Stimulated activated effector memory CD8-positive, alpha-beta T cell treated with anti-CD3 and anti-CD28 coated beads, Interleukin-12 subunit alpha, Interleukin-12 subunit beta, amount 100 ng/mL, for 72 hours (primary cell): ENCODE measurements around the gene CAPNS2.

Experiments
- ATAC-seq: fragments of 150-1000 bp; cut with Tn5 transposase; 2 replicates; pipeline ENCODE4 v1.10.0; 2021
- DNase-seq, 2 donors: peaks; one replicate each; pipeline ENCODE4 v3.0.0; 2021 to 2022; ENCODE audit warnings: low spot score in 2 of 2
- H3K27ac Mint-ChIP-seq: one replicate; pipeline ENCODE4 v1.8.0; 2022; ENCODE audit warnings: mild to moderate bottlenecking, mixed read lengths
- H3K36me3 Mint-ChIP-seq: one replicate; pipeline ENCODE4 v1.8.0; 2022; ENCODE audit warnings: mild to moderate bottlenecking, mixed read lengths
- H3K4me1 Mint-ChIP-seq: one replicate; pipeline ENCODE4 v1.8.0; 2022; ENCODE audit warnings: mixed read lengths
- H3K4me3 Mint-ChIP-seq: one replicate; pipeline ENCODE4 v1.8.0; 2022; ENCODE audit warnings: mild to moderate bottlenecking, mixed read lengths
- H3K9me3 Mint-ChIP-seq: one replicate; pipeline ENCODE4 v1.8.0; 2022; ENCODE audit warnings: mixed read lengths

Gene CAPNS2

GRCh38 chr16:55559233-55559632, 7.3 kb upstream of the CAPNS2 start:
- Mint-ChIP-seq H3K9me3 (no peaks in the 10 kb centered on the region), H3K4me3 (no peak overlapping the region), H3K27ac (no peak overlapping the region), H3K36me3 (no peaks in the 10 kb centered on the region), H3K4me1 (no peaks in the 10 kb centered on the region)
- DNase-seq (no peak), ATAC-seq (no peak)

DNA sequence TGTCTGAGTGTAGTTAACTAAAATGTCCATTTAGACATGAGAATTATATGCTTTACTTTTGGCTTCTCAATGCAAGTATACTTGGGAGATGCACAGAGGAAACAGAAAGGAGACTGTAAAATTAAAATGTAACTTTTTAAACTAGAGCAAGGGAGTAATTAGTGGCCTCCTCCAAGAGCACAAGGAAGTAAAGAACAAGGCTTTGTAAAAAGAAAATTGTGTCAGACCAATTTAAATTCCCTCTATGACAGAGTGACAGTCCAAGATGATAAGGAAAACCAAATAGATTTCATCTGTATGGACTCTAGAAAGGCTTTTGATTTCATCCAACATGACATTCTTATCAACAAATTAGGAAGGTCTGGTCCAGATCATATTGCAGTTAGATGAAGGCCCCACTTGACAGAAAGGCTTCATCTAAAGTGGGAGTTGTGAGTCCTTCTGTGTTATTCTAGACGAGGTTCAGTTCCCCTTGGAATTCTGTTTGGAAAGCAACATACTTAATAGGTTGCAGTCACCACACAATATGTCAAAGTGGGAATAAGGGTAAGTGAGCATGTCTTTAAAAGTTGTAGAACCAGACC, 6.5 kb upstream of the CAPNS2 start:
- Mint-ChIP-seq H3K27ac (no peak overlapping the region), H3K4me3 (no peak overlapping the region), H3K4me1 (no peaks in the 10 kb centered on the region), H3K36me3 (no peaks in the 10 kb centered on the region), H3K9me3 (no peaks in the 10 kb centered on the region)
- DNase-seq (no peak), ATAC-seq (no peak)

- Mint-ChIP-seq H3K4me3 (no peak overlapping the region), H3K4me1 (no peaks in the 10 kb centered on the region), H3K9me3 (no peaks in the 10 kb centered on the region), H3K36me3 (no peaks in the 10 kb centered on the region), H3K27ac (no peak overlapping the region)
- ATAC-seq (no peak), DNase-seq (no peak)
Observed at GRCh38 chr16:55561319-55561848, 5.1 kb upstream of the CAPNS2 start.

DNA sequence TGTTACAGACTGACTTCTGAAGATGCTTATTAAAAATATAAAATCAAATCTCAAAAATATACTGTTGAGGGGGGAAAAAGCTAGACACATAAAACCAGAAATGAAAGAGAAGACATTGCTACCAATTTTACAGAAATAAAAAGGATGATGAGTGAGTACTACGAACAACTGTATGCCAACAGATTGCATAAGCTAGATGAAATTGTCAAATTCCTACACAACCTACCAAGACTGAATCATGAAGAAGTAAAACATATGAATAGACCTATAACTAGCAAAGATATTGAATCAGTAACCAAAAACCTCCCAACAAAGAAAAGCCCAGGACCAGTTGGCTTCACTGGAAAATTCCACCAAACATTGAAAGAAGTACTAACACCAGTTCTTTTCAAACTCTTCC, 3.5 kb upstream of the CAPNS2 start:
- no peak for DNase-seq
- no peak for ATAC-seq

DNA sequence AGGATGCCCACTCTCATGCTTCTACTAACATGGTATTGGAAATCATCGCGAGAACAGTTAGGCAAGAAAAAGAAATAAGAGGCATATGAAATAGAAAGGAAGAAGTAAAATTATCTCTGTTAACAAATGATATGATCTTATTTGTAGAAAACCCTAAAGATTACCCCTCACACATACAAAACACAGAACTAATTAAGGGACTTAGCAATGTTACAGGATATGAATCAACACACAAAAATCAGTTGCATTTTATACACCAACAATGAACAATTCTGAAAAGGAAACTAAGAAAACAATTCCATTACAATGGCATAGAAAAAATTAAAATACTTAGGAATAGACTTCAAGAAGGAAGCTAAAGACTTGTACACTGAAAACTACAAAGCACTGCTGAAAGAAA, 2.7 kb upstream of the CAPNS2 start:
- no peaks in the 10 kb centered on the region for H3K36me3 Mint-ChIP-seq
- H3K9me3 Mint-ChIP-seq: no peaks in the 10 kb centered on the region
- DNase-seq (no peak), ATAC-seq (no peak)
- H3K4me3 Mint-ChIP-seq: no peak overlapping the region
- no peak overlapping the region for H3K27ac Mint-ChIP-seq
- H3K4me1 Mint-ChIP-seq: no peaks in the 10 kb centered on the region

More for the DNA sequence above, 3.5 kb upstream of the CAPNS2 start:
- Mint-ChIP-seq H3K9me3 (no peaks in the 10 kb centered on the region), H3K36me3 (no peaks in the 10 kb centered on the region), H3K27ac (no peak overlapping the region), H3K4me1 (no peaks in the 10 kb centered on the region), H3K4me3 (no peak overlapping the region)

DNA sequence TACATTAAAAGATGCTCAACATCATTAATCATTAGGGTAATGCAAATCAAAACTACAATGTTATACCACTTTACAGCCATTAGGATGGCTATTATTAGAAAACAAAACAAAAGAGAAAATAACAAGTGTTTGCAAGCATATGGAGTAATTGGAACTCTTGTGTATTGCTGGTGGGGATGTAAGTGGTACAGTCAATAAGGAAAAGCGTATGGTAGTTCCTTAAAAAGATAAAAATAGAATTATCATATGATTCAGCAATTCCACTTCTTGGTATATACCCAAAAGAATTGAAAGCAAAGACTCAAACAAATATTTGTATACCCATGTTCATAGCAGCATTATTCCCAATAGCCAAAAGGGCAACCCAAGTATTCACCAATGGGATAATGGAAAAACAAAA, 1.4 kb upstream of the CAPNS2 start:
- H3K9me3 Mint-ChIP-seq: no peaks in the 10 kb centered on the region
- DNase-seq (no peak), ATAC-seq (no peak)
- H3K36me3 Mint-ChIP-seq: no peaks in the 10 kb centered on the region
- no peaks in the 10 kb centered on the region for H3K4me1 Mint-ChIP-seq
- no peak overlapping the region for H3K4me3 Mint-ChIP-seq
- H3K27ac Mint-ChIP-seq: no peak overlapping the region

- H3K36me3 Mint-ChIP-seq: no peaks in the 10 kb centered on the region
- no peaks in the 10 kb centered on the region for H3K4me1 Mint-ChIP-seq
- ATAC-seq: no peak
- DNase-seq: no peak
- no peak overlapping the region for H3K27ac Mint-ChIP-seq
- no peak overlapping the region for H3K4me3 Mint-ChIP-seq
- no peaks in the 10 kb centered on the region for H3K9me3 Mint-ChIP-seq
Observed at GRCh38 chr16:55567382-55567781, 898 bp downstream of the CAPNS2 start.

DNA sequence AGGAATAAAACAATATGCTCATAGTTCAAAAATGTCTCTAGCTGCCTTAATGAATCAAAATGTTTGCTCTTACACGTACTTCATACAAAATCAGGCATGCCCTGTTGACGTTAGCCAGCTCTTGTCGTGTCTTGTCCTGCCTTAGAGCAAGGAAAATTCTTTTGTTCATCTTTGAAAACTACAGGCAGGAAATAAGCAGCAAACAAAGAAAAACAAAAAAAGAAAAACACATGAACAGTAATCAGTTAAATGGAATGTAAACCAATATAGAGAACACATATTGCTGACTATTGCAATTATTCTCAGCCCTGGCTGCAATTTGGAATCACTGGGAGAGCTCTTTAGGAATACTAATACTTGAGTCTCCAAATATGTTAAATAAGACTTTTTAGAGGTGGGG, 1.7 kb downstream of the CAPNS2 start:
- H3K27ac Mint-ChIP-seq: no peak overlapping the region
- DNase-seq: no peak
- ATAC-seq: no peak
- H3K9me3 Mint-ChIP-seq: no peaks in the 10 kb centered on the region
- H3K4me1 Mint-ChIP-seq: no peaks in the 10 kb centered on the region
- H3K4me3 Mint-ChIP-seq: no peak overlapping the region
- no peaks in the 10 kb centered on the region for H3K36me3 Mint-ChIP-seq

- DNase-seq (no peak), ATAC-seq (no peak)
- H3K27ac Mint-ChIP-seq: no peak overlapping the region
- no peaks in the 10 kb centered on the region for H3K36me3 Mint-ChIP-seq
- H3K4me1 Mint-ChIP-seq: no peaks in the 10 kb centered on the region
- no peak overlapping the region for H3K4me3 Mint-ChIP-seq
- H3K9me3 Mint-ChIP-seq: no peaks in the 10 kb centered on the region
Observed at GRCh38 chr16:55569025-55569424, 2.5 kb downstream of the CAPNS2 start.

DNA sequence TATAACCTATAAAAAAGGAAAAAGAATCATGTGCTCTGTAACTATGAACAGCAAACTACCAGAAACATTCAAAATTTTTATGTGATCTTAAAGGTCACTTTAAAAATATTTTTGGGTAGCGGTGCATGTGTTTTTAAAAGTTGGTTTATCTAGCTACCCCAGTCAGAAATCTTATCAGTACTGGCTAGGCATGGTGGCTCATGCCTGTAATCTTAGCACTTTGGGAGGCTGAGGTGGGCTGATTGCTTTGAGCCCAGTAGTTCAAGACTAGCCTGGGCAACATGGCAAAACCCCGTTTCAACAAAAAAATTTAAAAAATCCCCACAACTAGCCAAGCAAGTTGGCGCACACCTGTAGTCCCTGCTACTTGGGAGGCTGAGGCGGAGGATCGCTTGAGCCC, 3.7 kb downstream of the CAPNS2 start:
- no peak for ATAC-seq
- Mint-ChIP-seq H3K4me3 (no peak overlapping the region), H3K4me1 (no peaks in the 10 kb centered on the region), H3K9me3 (no peaks in the 10 kb centered on the region), H3K27ac (no peak overlapping the region), H3K36me3 (no peaks in the 10 kb centered on the region)
- no peak for DNase-seq

GRCh38 chr16:55571191-55571897, 4.9 kb downstream of the CAPNS2 start:
- Mint-ChIP-seq H3K36me3 (no peaks in the 10 kb centered on the region), H3K4me3 (no peak overlapping the region), H3K4me1 (no peaks in the 10 kb centered on the region), H3K9me3 (no peaks in the 10 kb centered on the region), H3K27ac (no peak overlapping the region)
- no peak for DNase-seq
- no peak for ATAC-seq

DNA sequence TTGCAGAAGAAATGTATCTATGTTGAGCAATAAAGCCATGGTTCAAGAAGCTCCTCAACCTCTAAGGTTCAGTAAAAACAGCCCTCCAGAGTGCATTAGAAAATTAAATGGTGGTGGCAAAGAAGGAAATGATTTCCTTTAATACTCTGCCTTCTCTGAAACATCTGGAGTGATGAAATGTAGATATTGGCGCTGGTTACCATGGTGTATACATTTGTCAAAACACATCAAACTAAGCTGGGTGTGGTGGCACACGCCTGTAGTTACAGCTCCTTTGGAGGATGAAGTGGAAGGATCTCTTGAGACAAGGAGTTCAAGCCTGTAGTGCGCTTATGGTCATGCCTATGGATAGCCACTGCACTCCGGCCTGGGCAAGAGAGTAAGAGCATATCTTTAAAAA, 6.0 kb downstream of the CAPNS2 start:
- DNase-seq: no peak

GRCh38 chr16:55574811-55575210, 8.3 kb downstream of the CAPNS2 start:
- ATAC-seq (no peak), DNase-seq (no peak)
- no peak overlapping the region for H3K4me3 Mint-ChIP-seq
- no peak overlapping the region for H3K27ac Mint-ChIP-seq
- H3K36me3 Mint-ChIP-seq: no peaks in the 10 kb centered on the region
- no peaks in the 10 kb centered on the region for H3K4me1 Mint-ChIP-seq
- no peaks in the 10 kb centered on the region for H3K9me3 Mint-ChIP-seq

More for the DNA sequence above, 6.0 kb downstream of the CAPNS2 start:
- Mint-ChIP-seq H3K9me3 (no peaks in the 10 kb centered on the region), H3K27ac (no peak overlapping the region), H3K4me1 (no peaks in the 10 kb centered on the region), H3K4me3 (no peak overlapping the region), H3K36me3 (no peaks in the 10 kb centered on the region)
- no peak for ATAC-seq

- Mint-ChIP-seq H3K4me1 (no peaks in the 10 kb centered on the region), H3K4me3 (no peak overlapping the region), H3K36me3 (no peaks in the 10 kb centered on the region), H3K27ac (no peak overlapping the region), H3K9me3 (no peaks in the 10 kb centered on the region)
- ATAC-seq: no peak
- no peak for DNase-seq
Observed at GRCh38 chr16:55575496-55575895, 9.0 kb downstream of the CAPNS2 start.

DNA sequence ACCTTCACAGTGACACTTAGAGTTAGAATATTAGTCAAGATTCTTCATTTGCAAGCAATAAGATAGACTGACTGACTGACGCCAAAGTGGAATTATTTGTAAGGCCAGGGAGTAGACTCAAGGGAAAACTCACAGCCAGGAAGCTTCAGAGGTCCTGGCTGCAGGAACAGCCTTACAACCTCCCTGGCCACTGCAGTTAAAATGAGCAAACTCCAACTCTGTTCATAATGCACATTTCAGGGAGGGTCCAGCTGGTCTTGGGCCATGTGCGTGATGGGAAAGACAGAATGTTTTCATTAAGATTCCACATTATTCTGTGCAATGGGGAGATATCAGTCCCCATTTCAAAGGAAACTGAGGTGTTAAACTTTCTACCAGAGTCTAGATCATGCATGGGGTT, 9.9 kb downstream of the CAPNS2 start:
- H3K4me3 Mint-ChIP-seq: no peak overlapping the region
- H3K36me3 Mint-ChIP-seq: no peaks in the 10 kb centered on the region
- no peak overlapping the region for H3K27ac Mint-ChIP-seq
- H3K4me1 Mint-ChIP-seq: no peaks in the 10 kb centered on the region
- ATAC-seq (no peak), DNase-seq (no peak)
- H3K9me3 Mint-ChIP-seq: no peaks in the 10 kb centered on the region

- ATAC-seq (no peak), DNase-seq (no peak)
- Mint-ChIP-seq H3K9me3 (no peaks in the 10 kb centered on the region), H3K4me1 (no peaks in the 10 kb centered on the region), H3K36me3 (no peaks in the 10 kb centered on the region), H3K4me3 (no peak overlapping the region), H3K27ac (no peak overlapping the region)
Observed at GRCh38 chr16:55577887-55578286, 11.4 kb downstream of the CAPNS2 start.
